Measurements from ENCODE around the gene LRRC4C. TPM values are rescaled to one million over a fixed set of nuclear protein-coding genes. Genes with fewer than 3 reads are reported as not detected.

The LRRC4C gene
- total and polyA plus RNA-seq, 7 donors: 0.98 to 5.4 (median 3.0) TPM; not detected in 1

GRCh38 chr11:41201156-41201555, 258.3 kb downstream of the LRRC4C start:
- Histone ChIP-seq H3K36me3 (no peaks in the 10 kb centered on the region), H3K27ac (no peak overlapping the region), H3K9me3 (no peaks in the 10 kb centered on the region), H3K27me3 (no peaks in the 10 kb centered on the region), H3K4me1 (no peaks in the 10 kb centered on the region), H3K4me3 (no peak overlapping the region)
- no peak for DNase-seq
- no peak for TF ChIP-seq POLR2AphosphoS5 (IDR thresholded peaks at IDR 0.05)
- no peak for TF ChIP-seq POLR2A (IDR thresholded peaks at IDR 0.05)
- TF ChIP-seq CTCF (IDR thresholded peaks at IDR 0.05): no peak
- no peak for TF ChIP-seq EP300 (IDR thresholded peaks at IDR 0.05)
- intact Hi-C loops (cut with DNase I): no loop called here
- WGBS, 2 donors: 3 to 4% methylated on average over 5 of the region's 5 CpGs

- Histone ChIP-seq H3K36me3 (no peaks in the 10 kb centered on the region), H3K4me3 (no peak overlapping the region)
Measured at GRCh38 chr11:41190437-41191082, 268.9 kb downstream of the LRRC4C start.

GRCh38 chr11:41189701-41190436, 269.6 kb downstream of the LRRC4C start:
- H3K9me3 ChIP-seq: no peaks in the 10 kb centered on the region
- 32 to 57% methylated on average over 4 of the region's 4 CpGs for WGBS, 2 donors
- no peak overlapping the region for H3K27ac ChIP-seq
- H3K36me3 ChIP-seq: no peaks in the 10 kb centered on the region
- intact Hi-C loops (cut with DNase I): no loop called here
- no peaks in the 10 kb centered on the region for H3K27me3 ChIP-seq
- TF ChIP-seq EP300 (IDR thresholded peaks at IDR 0.05): no peak
- TF ChIP-seq POLR2A (IDR thresholded peaks at IDR 0.05): no peak
- H3K4me1 ChIP-seq: no peaks in the 10 kb centered on the region
- DNase-seq: no peak
- H3K4me3 ChIP-seq: no peak overlapping the region

More at GRCh38 chr11:41190437-41191082, 268.9 kb downstream of the LRRC4C start:
- DNase-seq: no peak
- WGBS, 2 donors: 69 to 75% methylated on average over 14 of the region's 14 CpGs
- intact Hi-C loops (cut with DNase I): no loop called here
- Histone ChIP-seq H3K27me3 (no peaks in the 10 kb centered on the region), H3K9me3 (no peaks in the 10 kb centered on the region), H3K27ac (no peak overlapping the region), H3K4me1 (no peaks in the 10 kb centered on the region)
- TF ChIP-seq POLR2AphosphoS5 (IDR thresholded peaks at IDR 0.05) (no peak), CTCF (IDR thresholded peaks at IDR 0.05) (no peak)

GRCh38 chr11:41177791-41178190, 281.7 kb downstream of the LRRC4C start:
- H3K36me3 ChIP-seq: no peaks in the 10 kb centered on the region
- 77 to 84% methylated on average over 4 of the region's 4 CpGs for whole genome bisulfite sequencing, 2 donors
- intact Hi-C loops (cut with DNase I): no loop called here
- H3K9me3 ChIP-seq: no peaks in the 10 kb centered on the region
- DNase-seq: no peak
- H3K4me3 ChIP-seq: no peak overlapping the region
- H3K27me3 ChIP-seq: no peaks in the 10 kb centered on the region
- H3K4me1 ChIP-seq: no peaks in the 10 kb centered on the region
- no peak overlapping the region for H3K27ac ChIP-seq
- TF ChIP-seq POLR2A (IDR thresholded peaks at IDR 0.05) (no peak), POLR2AphosphoS5 (IDR thresholded peaks at IDR 0.05) (no peak), CTCF (IDR thresholded peaks at IDR 0.05) (no peak), EP300 (IDR thresholded peaks at IDR 0.05) (no peak)

GRCh38 chr11:41175304-41175972, 284.0 kb downstream of the LRRC4C start:
- Histone ChIP-seq H3K4me1 (no peaks in the 10 kb centered on the region), H3K27ac (no peak overlapping the region), H3K4me3 (no peak overlapping the region), H3K36me3 (no peaks in the 10 kb centered on the region), H3K27me3 (no peaks in the 10 kb centered on the region), H3K9me3 (no peaks in the 10 kb centered on the region)
- intact Hi-C loops (cut with DNase I): no loop called here
- no peak for DNase-seq
- TF ChIP-seq CTCF (IDR thresholded peaks at IDR 0.05) (no peak), POLR2AphosphoS5 (IDR thresholded peaks at IDR 0.05) (no peak), POLR2A (IDR thresholded peaks at IDR 0.05) (no peak), EP300 (IDR thresholded peaks at IDR 0.05) (no peak)
- 39 to 53% methylated on average over 1 of the region's 1 CpG for WGBS, 2 donors
